IMR-90 (cell line): Measurements from ENCODE around the gene BCLAF1. TPM values are rescaled to one million over a fixed set of nuclear protein-coding genes. Genes with fewer than 3 reads are reported as not detected.

Experiments
- ATAC-seq: fragments of 200-7000 bp; cut with Tn5 transposase; 2 replicates; pipeline ENCODE4 v1.9.1; 2020; ENCODE audit warnings: low read depth, mild to moderate bottlenecking, moderate library complexity
- BruUV-seq: library from RNA; stranded (reverse); fragments of 400-500 nt; replicated peaks from 2 replicates; lab custom pipeline; 2021; lab: Mats Ljungman, UMichigan
- CTCF ChIA-PET: fragments of 300-600 bp; formaldehyde crosslinking; extraction: SDS; loops from one replicate; lab custom pipeline; 2021; ENCODE audit warnings: antibody characterized with exemption; lab: Yijun Ruan, JAX
- POLR2A ChIA-PET: fragments of 300-600 bp; sonication (Branson Sonifier 250); formaldehyde crosslinking; loops from one replicate; lab custom pipeline; 2022; ENCODE audit warnings: antibody characterized with exemption; ENCODE audit not compliant: unreplicated experiment; lab: Charles Lee
- DNase-seq: peaks from one replicate; pipeline ENCODE4 v3.0.0; 2013
- H2AFZ ChIP-seq: replicated peaks from 2 replicates; pipeline ENCODE3; 2013; ENCODE audit warnings: low read length, mild to moderate bottlenecking; ENCODE audit not compliant: poor library complexity
- H2AK5ac ChIP-seq: 2 replicates; pipeline ENCODE4 v1.6.1; 2013; ENCODE audit warnings: low read depth, low read length, inconsistent platforms
- H2AK9ac ChIP-seq: replicated peaks from 2 replicates; pipeline ENCODE3; 2013; ENCODE audit warnings: mild to moderate bottlenecking, low read depth, low read length, moderate library complexity; ENCODE audit not compliant: poor library complexity
- H2BK120ac ChIP-seq: 2 replicates; pipeline ENCODE4 v1.6.1; 2013; ENCODE audit warnings: low read depth, low read length, inconsistent platforms
- H2BK15ac ChIP-seq: 3 replicates; pipeline ENCODE4 v1.6.1; 2013; ENCODE audit warnings: low read depth, low read length, inconsistent platforms
- H2BK20ac ChIP-seq: 2 replicates; pipeline ENCODE4 v1.6.1; 2013; ENCODE audit warnings: low read depth, mild to moderate bottlenecking, inconsistent platforms, low read length, moderate library complexity
- H2BK5ac ChIP-seq: 2 replicates; pipeline ENCODE4 v1.6.1; 2013; ENCODE audit warnings: mild to moderate bottlenecking, low read depth, low read length, inconsistent platforms; ENCODE audit not compliant: poor library complexity, severe bottlenecking
- H3K14ac ChIP-seq: replicated peaks from 2 replicates; pipeline ENCODE4 v1.6.1; 2013; ENCODE audit warnings: low read depth, low read length, inconsistent platforms
- H3K18ac ChIP-seq: 2 replicates; pipeline ENCODE4 v1.6.1; 2013; ENCODE audit warnings: low read depth, low read length, control low read depth
- H3K23ac ChIP-seq: 2 replicates; pipeline ENCODE4 v1.6.1; 2013; ENCODE audit warnings: low read depth, low read length, inconsistent platforms
- H3K27ac ChIP-seq: 2 replicates; pipeline ENCODE4 v1.5.1; 2013; ENCODE audit warnings: mild to moderate bottlenecking, control low read depth, low read length; ENCODE audit not compliant: insufficient read depth
- H3K27me3 ChIP-seq: 2 replicates; pipeline ENCODE4 v1.6.1; 2013; ENCODE audit warnings: low read length; ENCODE audit not compliant: control insufficient read depth, insufficient read depth
- H3K36me3 ChIP-seq: 2 replicates; pipeline ENCODE4 v1.6.1; 2013; ENCODE audit warnings: low read length, mixed read lengths; ENCODE audit not compliant: control insufficient read depth, insufficient read depth
- H3K4ac ChIP-seq: 2 replicates; pipeline ENCODE4 v1.6.1; 2013; ENCODE audit warnings: low read depth, low read length, inconsistent platforms
- H3K4me1 ChIP-seq: 2 replicates; pipeline ENCODE4 v1.6.1; 2013; ENCODE audit warnings: low read length, mixed read lengths; ENCODE audit not compliant: control insufficient read depth, insufficient read depth
- H3K4me2 ChIP-seq: 2 replicates; pipeline ENCODE4 v1.6.1; 2013; ENCODE audit warnings: low read depth, mild to moderate bottlenecking, control low read depth, low read length, moderate library complexity
- H3K4me3 ChIP-seq: 2 replicates; pipeline ENCODE4 v1.5.1; 2013; ENCODE audit warnings: low read depth, mild to moderate bottlenecking, control low read depth, low read length, moderate library complexity; ENCODE audit not compliant: insufficient read depth
- H3K56ac ChIP-seq: 2 replicates; pipeline ENCODE4 v1.6.1; 2013; ENCODE audit warnings: low read length, inconsistent platforms; ENCODE audit not compliant: insufficient read depth; ENCODE audit errors: extremely low read depth
- H3K79me1 ChIP-seq, 2 experiments: 2 replicates each; pipeline ENCODE4 v1.6.1; 2013; ENCODE audit warnings: low read length in 2 of 2, inconsistent platforms in 1 of 2, low read depth in 1 of 2
- H3K9ac ChIP-seq: 2 replicates; pipeline ENCODE4 v1.6.1; 2013; ENCODE audit warnings: low read depth, low read length, control low read depth
- H3K9me1 ChIP-seq: 2 replicates; pipeline ENCODE4 v1.6.1; 2013; ENCODE audit warnings: low read length, inconsistent platforms; ENCODE audit not compliant: insufficient read depth
- H3K9me3 ChIP-seq: 2 replicates; pipeline ENCODE4 v1.6.1; 2013; ENCODE audit warnings: low read length; ENCODE audit not compliant: control insufficient read depth, insufficient read depth
- H4K20me1 ChIP-seq: 2 replicates; pipeline ENCODE4 v1.6.1; 2013; ENCODE audit warnings: low read length, inconsistent platforms; ENCODE audit not compliant: insufficient read depth
- H4K5ac ChIP-seq: 2 replicates; pipeline ENCODE4 v1.6.1; 2013; ENCODE audit warnings: mild to moderate bottlenecking, low read depth, low read length, control low read depth
- H4K8ac ChIP-seq, 2 experiments: 2 replicates each; pipeline ENCODE4 v1.6.1; 2013; ENCODE audit warnings: low read depth in 2 of 2, low read length in 2 of 2, control low read depth in 1 of 2, inconsistent platforms in 1 of 2
- H4K91ac ChIP-seq: 2 replicates; pipeline ENCODE4 v1.6.1; 2013; ENCODE audit warnings: low read depth, low read length, inconsistent platforms; ENCODE audit not compliant: insufficient read depth
- BHLHE40 ChIP-seq: fragments of 150-350 bp; IDR thresholded peaks from 2 replicates; pipeline ENCODE4 v1.6.1; 2016; ENCODE audit warnings: mild to moderate bottlenecking, low read depth, low read length
- CTCF ChIP-seq: conservative IDR thresholded peaks from 2 replicates; pipeline ENCODE4 v1.5.1; 2012; ENCODE audit warnings: mild to moderate bottlenecking, low read depth, low read length, improper control_type of control experiment
- MAFK ChIP-seq: IDR thresholded peaks from 2 replicates; pipeline ENCODE4 v1.6.1; 2012; ENCODE audit warnings: low read depth, low read length, improper control_type of control experiment
- MXI1 ChIP-seq: IDR thresholded peaks from 2 replicates; pipeline ENCODE4 v1.6.1; 2012; ENCODE audit warnings: low read depth, mild to moderate bottlenecking, low read length, moderate library complexity, borderline replicate concordance
- NFE2L2 ChIP-seq: fragments of 150-350 bp; IDR thresholded peaks from 2 replicates; pipeline ENCODE4 v1.6.1; 2016; ENCODE audit warnings: low read depth, mild to moderate bottlenecking, low read length
- RCOR1 ChIP-seq: IDR thresholded peaks from 2 replicates; pipeline ENCODE4 v1.6.1; 2012; ENCODE audit warnings: mild to moderate bottlenecking, low read length, improper control_type of control experiment; ENCODE audit not compliant: insufficient replicate concordance
- RFX5 ChIP-seq: IDR thresholded peaks from 2 replicates; pipeline ENCODE4 v1.8.0; 2012; ENCODE audit warnings: low read depth, mild to moderate bottlenecking, low read length, moderate library complexity
- SMC3 ChIP-seq: fragments of 150-350 bp; IDR thresholded peaks from 2 replicates; pipeline ENCODE4 v1.6.1; 2016; ENCODE audit warnings: low read depth, mild to moderate bottlenecking, antibody characterized with exemption, low read length, moderate library complexity
- WGBS, 2 experiments: methylation state at CpG; one replicate each; pipeline versions ENCODE4 v1.1.5 to v1.1.7; 2013; ENCODE audit warnings: missing lambda C conversion rate in 2 of 2; ENCODE audit not compliant: insufficient read length in 1 of 2; ENCODE audit errors: extremely low coverage in 2 of 2; 5-methylcytosine and 5-hydroxymethylcytosine counted together
- dilution Hi-C: fragments of 300-500 bp; cut with HindIII; formaldehyde crosslinking; loops from one replicate; pipeline ENCODE4 v1.14.3; 2018; ENCODE audit warnings: low sequenced_read_pairs; ENCODE audit not compliant: unreplicated experiment
- in situ Hi-C: fragments of 300-500 bp; cut with MboI; formaldehyde crosslinking; loops from 3 replicates; pipeline ENCODE4 v1.14.3; 2019; ENCODE audit warnings: low sequenced_read_pairs, inconsistent platforms, mixed read lengths
- intact Hi-C: fragments of 100-400 bp; cut with micrococcal nuclease; formaldehyde crosslinking; loops from 2 replicates; pipeline ENCODE4 v1.10.0; 2022
- polyA plus RNA-seq, 3 experiments: library from polyadenylated mRNA; depleted of rRNA; stranded (reverse); fragments of >200 nt; gene quantifications; 2 replicates each; pipeline ENCODE4 v1.2.3, GENCODE V29; 2012; ENCODE audit warnings: low replicate concordance in 1 of 3
- total RNA-seq: library from RNA; depleted of rRNA; stranded (reverse); fragments of >200 nt; gene quantifications from 2 replicates; pipeline ENCODE4 v1.2.3, GENCODE V29; 2012
- TF ChIP-seq, protein P1 (sequence below): fragments of 150-350 bp; IDR thresholded peaks from 2 replicates; pipeline ENCODE4 v1.6.1; 2017; ENCODE audit warnings: mild to moderate bottlenecking, antibody characterized with exemption, low read length, low read depth
- TF ChIP-seq, protein P2 (sequence below): fragments of 150-350 bp; IDR thresholded peaks from 2 replicates; pipeline ENCODE4 v1.6.1; 2016; ENCODE audit warnings: low read depth, mild to moderate bottlenecking, low read length, moderate library complexity, borderline replicate concordance

The BCLAF1 gene
- total and polyA plus RNA-seq, 2 of the 4 experiments (the other 2 are of a cell fraction) = 34.0 to 141 TPM

DNA sequence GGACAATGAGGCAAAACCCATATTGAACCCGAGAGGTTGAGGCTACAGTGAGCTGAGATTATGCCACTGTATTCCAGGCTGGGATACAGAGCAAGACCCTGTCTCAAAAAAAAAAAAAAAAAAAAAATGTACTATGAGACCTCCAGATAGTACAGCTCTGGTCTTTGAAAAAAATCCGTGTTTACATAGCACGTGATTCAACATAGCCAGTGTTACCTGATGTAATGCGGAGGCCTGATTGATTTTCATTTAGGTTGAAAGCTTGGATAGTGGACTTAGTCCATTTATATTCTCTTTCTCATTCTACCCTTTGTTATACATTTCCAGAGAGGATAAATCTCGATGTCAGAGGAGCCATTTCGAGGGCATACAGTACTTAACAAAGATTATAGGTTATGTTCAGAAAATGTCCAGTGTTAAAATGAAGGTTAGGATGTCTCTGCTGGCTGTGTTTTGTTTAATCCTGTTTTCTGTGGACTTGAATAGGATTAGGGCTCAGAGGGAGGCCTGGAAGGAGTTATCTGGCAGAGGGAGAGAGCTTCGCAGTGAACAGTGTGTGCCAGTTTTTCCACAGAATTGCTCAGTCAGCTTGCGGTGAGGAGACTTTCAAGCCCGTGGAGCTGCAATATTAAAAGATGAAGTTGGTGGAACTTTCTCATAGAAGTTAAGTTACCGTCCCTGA is 33.9 kb upstream of the BCLAF1 start:
- Histone ChIP-seq H2AK5ac (no peak overlapping the region), H3K9me3 (no peaks in the 10 kb centered on the region), H3K23ac (no peak overlapping the region), H2BK15ac (no peak overlapping the region), H3K9me1 (no peaks in the 10 kb centered on the region), H3K4me2 (no peak overlapping the region), H2BK5ac (no peak overlapping the region), H3K36me3 (no peaks in the 10 kb centered on the region), H2BK120ac (no peak overlapping the region), H3K56ac (no peak overlapping the region), H4K5ac (no peak overlapping the region), H4K91ac (no peak overlapping the region), H2BK20ac (no peak overlapping the region), H3K4me3 (no peak overlapping the region), H3K14ac (no peak overlapping the region), H3K27me3 (no peaks in the 10 kb centered on the region), H3K9ac (no peak overlapping the region), H3K4me1 (peaks cover 2% of the 10 kb centered on the region; the same call in 1 of the 2 replicates), H2AK9ac (no peak overlapping the region), H4K20me1 (no peaks in the 10 kb centered on the region), H3K4ac (no peak overlapping the region), H2AFZ (no peak overlapping the region), H4K8ac (no peak overlapping the region), H3K18ac (no peak overlapping the region), H3K27ac (no peak overlapping the region), H3K79me1 (no peaks in the 10 kb centered on the region)
- intact Hi-C loops = no loop called here
- 63% methylated on average over 2 of the region's 10 CpGs; no CpG with 5 or more reads in 1 of the 2 experiments for WGBS, 2 experiments
- ChIA-PET POLR2A (no interaction called here), CTCF (no interaction called here)
- ATAC-seq (no peak), DNase-seq (no peak)
- BruUV-seq = no TSS peak
- TF ChIP-seq, protein P1, sequence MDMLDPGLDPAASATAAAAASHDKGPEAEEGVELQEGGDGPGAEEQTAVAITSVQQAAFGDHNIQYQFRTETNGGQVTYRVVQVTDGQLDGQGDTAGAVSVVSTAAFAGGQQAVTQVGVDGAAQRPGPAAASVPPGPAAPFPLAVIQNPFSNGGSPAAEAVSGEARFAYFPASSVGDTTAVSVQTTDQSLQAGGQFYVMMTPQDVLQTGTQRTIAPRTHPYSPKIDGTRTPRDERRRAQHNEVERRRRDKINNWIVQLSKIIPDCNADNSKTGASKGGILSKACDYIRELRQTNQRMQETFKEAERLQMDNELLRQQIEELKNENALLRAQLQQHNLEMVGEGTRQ = no peak
- TF ChIP-seq NFE2L2 (no peak), BHLHE40 (no peak), RCOR1 (no peak), RFX5 (no peak), SMC3 (no peak), CTCF (no peak), MXI1 (no peak), MAFK (no peak)
- TF ChIP-seq, protein P2, sequence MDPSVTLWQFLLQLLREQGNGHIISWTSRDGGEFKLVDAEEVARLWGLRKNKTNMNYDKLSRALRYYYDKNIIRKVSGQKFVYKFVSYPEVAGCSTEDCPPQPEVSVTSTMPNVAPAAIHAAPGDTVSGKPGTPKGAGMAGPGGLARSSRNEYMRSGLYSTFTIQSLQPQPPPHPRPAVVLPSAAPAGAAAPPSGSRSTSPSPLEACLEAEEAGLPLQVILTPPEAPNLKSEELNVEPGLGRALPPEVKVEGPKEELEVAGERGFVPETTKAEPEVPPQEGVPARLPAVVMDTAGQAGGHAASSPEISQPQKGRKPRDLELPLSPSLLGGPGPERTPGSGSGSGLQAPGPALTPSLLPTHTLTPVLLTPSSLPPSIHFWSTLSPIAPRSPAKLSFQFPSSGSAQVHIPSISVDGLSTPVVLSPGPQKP = no peak
- dilution Hi-C loops = no loop called here
- in situ Hi-C loops = no loop called here
